Lower leg skin (tissue), 3 donors: ENCODE measurements around the gene DAD1.
"Not testable (repeated sequence)": the region's sequence is repeated elsewhere in the genome, so short reads cannot be mapped to it uniquely, and the experiment has no call there.

Experiments used
- CTCF ChIP-seq, 3 donors: fragments of 450-650 bp; IDR thresholded peaks; one replicate each; pipeline ENCODE4 v1.5.1; 2016; ENCODE audit warnings: antibody characterized with exemption in 3 of 3, mild to moderate bottlenecking in 3 of 3, moderate library complexity in 2 of 3
- POLR2A ChIP-seq, 2 donors: fragments of 450-650 bp; IDR thresholded peaks; one replicate each; pipeline ENCODE4 v1.6.1; 2016 to 2017; ENCODE audit warnings: antibody characterized with exemption in 2 of 2, mild to moderate bottlenecking in 1 of 2, moderate library complexity in 1 of 2

GRCh38 chr14:22587677-22588422, 1.2 kb downstream of the DAD1 start:
- TF ChIP-seq CTCF, POLR2A (IDR thresholded peaks at IDR 0.05): not testable (repeated sequence)
